ENCODE measurements around the gene NRGN.
"Not testable (repeated sequence)": the region's sequence is repeated elsewhere in the genome, so short reads cannot be mapped to it uniquely, and the experiment has no call there.

The NRGN gene

GRCh38 chr11:124758355-124759265 lies 18.9 kb downstream of the NRGN start:
- DNase-seq (ENCODE audit: low spot score), result peak; percentile 85

- DNase-seq (ENCODE audit: low spot score), result no peak
Observed at GRCh38 chr11:124759266-124760204, 19.8 kb downstream of the NRGN start.

DNA sequence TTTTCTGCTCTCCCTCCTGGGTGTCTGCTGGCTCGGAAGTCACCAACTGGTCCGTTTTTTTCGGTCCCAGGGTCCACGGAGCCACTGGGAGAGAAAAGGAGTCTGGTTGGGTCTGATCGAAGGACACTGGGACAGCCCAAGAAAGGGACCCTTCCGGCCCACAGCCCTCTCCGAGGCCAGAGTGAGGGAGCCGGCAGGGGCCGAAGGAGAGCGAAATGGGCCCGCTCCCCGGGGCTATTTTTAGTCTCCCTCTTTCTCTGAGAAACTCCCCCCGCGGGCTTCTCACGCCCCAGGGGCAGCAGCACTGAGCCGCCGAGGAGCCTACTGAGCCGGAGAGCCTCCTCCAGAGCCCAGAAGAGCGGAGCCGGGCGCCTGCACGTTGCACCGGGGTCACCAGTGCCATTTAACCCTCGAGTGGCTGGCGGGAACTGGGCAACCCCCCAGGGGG lies 20.5 kb downstream of the NRGN start:
- peak; percentile 13 for DNase-seq (ENCODE audit: low spot score)

- DNase-seq (ENCODE audit: low spot score), result peak; percentile 8
Observed at GRCh38 chr11:124760806-124761205, 21.1 kb downstream of the NRGN start.

DNA sequence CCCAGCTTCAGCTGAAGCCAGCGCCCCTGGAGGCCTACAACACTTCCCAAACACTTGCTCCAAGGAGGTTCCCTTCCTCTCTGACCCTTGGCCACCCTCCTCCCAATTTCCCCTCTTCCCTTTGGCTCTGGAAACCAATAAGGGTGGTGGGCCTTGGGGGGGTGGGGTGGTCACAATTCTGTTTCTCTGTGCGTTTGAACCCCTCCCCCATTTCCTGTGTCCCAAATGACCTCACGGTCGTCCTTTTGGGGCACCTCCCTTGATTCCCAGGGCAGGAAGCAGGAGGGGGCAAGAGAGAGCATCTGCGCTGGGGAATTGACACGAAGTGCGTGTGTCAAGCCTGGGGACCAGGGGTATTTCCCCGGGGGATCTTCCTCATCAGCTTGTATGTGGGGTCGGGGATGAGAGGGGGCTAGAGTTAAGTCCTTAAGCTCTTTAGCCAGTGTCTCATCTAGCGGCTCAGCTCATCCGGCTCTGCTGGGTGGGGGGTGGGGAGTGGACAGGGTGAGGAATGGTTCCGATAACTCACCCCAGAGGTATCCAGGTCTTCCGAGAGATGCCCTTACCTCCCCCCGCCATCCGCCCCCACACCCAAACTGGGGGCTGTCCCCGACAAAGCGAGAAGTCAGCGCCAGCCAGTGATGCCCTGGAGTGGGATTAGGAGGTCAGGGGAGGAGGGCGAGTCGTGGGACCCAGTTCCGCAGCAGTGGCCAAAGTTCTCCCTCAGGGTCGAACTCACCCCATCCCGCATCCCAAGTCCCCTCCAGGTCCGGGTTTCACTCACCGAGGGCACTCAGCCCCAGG lies 21.8 kb downstream of the NRGN start:
- no peak for DNase-seq (ENCODE audit: low spot score)

DNA sequence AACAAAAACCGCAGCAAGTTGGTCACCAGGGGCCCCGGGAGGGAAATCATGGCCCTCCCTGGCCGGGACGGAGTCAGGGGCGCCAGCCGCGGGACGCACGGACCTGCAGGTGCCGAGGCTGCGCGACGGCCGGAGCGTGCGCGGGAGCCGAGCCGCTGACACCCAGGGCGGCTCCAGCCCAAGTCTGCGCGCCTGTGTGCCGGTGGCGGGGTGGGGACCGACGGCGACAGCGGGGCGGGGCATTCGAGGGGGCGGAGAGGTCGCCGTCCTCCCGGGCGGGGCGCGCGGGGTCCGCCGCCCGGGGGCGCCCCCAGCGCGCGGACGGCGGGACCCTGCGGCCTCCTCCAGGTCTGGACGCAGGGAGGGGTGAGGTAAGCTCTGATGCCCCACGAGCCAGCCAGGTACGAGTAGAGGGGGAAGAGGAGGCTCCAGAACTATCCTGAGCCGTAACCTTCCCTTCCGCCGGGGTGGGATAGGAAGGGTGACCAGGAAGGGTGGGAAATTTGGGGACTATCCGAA lies 22.4 kb downstream of the NRGN start, which contains the start of gene ESAM:
ESAM (minus strand) TSS at position 186 of the 519 bp plus-strand sequence; CDS start at position 50, 136 bp downstream.
- DNase-seq (ENCODE audit: low spot score), result peak; percentile 41

DNA sequence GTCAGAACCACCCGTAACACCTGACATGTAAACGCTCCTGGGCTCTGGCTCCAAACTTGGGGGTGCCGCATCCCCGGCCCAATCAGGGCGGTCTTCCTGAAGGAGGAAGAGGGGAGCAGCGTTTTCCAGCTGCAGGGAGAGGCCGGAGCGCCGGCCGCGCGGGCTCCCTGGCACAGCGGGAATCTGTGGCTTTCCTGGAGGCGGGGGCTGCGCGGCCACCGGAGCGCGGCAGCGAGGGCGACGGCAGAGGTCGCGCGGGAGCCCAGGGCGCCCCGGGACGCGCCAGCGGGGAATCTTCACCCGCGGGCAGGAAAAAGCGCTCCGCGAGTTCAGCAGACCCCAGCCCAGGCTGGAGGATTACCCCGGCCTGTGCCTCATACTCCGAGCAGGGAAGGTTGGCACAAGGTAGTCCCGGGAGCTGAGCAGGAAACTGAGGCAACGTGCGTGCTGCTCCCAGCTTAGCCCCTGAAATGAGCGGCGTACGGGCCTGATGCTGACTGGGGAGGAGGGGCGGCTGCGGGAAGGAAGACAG lies 22.9 kb downstream of the NRGN start:
- peak; percentile 47 for DNase-seq (ENCODE audit: low spot score)

DNA sequence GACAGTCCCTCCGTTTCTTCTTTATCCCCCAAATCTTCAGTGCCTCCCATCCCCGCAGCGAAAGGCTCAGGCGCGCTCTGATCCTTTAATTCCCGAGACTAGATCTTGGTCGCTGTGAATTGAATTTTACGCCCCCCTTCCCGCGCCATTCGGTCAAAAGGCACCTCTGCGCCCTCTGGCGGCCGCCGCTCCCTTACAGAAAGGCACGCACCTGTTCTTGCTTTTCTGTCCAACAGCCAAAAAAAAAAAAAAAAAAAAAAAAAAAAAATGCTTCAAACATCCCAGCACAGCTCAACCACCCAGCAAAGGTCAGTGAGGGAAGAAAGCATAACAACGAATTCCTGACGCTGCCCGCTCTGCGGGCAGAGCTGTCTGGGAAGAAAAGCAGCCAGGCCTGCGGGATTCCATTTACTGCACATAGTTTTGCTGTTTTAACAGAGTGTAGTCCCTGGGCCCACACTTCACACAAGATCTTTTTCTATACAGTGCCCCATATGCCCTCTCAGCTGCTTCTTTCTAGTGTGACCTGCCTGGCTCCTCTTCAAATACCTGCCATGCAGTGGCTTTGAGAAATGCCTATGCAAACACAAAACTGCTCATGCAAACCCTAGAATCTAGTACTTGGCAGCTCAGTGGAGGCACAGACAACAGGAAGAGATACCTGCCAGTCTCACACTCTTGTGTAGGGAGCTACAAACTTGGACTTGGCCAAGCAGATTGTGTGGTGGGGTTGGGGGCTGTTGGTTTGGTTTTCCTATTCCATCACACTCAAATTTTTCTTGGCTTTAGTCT lies 23.6 kb downstream of the NRGN start:
- peak; percentile 76 for DNase-seq (ENCODE audit: low spot score)

GRCh38 chr11:124766156-124766555 lies 26.4 kb downstream of the NRGN start:
- no peak for DNase-seq (ENCODE audit: low spot score)

DNA sequence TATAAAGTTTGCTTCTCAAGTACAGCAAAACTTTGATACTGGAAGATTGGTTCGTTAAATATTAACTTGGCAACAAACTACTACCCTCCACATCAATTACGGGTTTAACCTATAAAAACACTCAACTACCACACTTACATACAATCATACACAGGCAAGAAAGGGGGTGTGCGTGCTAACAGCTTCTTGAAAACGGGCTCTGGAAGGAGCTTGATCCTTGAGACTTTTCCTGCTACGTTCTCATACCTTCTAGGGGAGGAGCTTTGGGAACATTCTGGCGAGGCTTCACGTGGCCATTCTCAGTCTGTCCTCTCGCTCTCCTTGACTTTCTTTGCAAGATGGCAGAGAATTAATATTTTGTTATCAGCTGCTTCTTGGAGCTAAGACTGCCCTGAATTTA lies 29.2 kb downstream of the NRGN start:
- DNase-seq (ENCODE audit: low spot score), result no peak

DNA sequence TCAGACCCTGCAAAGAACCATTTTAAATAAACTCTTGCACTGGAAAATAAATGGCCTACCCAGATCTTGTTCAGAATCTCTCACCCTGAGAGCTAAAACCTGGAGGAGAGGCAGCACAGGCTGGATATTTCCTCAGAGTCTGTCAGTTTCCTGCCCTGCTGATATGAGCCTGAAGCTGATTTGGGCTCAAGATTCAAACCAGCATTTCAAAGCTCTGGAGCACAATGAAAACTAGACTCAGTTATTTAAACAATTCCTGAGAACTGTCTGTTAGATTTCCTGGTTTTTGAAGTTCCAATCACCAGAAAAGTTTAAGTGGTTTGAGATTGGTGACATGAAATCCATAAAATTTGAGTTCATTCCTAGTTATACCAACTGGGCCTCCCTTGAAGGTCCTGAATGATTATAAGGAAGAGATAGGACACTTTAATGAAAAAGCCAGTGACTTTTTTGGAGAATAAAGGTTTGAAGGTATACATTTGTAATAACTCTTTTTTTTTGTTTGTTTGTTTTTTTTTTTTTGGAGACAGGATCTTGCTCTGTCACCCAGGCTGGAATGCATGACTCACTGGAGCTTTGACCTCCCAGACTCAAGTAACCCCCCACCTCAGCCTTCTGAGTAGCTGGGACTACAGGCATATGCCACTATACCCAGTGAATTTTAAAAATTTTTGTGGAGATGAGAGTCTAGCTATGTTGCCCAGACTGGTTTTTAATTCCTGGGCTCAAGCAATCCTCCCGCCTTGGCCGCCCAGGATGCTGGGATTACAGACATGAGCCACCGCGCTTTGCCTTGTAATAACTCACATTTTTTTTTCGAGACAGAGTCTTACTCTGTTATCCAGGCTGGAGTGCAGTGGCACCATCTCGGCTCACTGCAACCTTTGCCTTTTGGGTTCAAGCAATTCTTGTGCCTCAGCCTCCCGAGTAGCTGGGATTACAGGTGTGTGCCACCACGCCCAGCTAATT lies 30.3 kb downstream of the NRGN start:
- peak; percentile 9 for DNase-seq (ENCODE audit: low spot score)

GRCh38 chr11:124770959-124771358 lies 31.2 kb downstream of the NRGN start:
- not testable (repeated sequence) for DNase-seq (ENCODE audit: low spot score)

DNA sequence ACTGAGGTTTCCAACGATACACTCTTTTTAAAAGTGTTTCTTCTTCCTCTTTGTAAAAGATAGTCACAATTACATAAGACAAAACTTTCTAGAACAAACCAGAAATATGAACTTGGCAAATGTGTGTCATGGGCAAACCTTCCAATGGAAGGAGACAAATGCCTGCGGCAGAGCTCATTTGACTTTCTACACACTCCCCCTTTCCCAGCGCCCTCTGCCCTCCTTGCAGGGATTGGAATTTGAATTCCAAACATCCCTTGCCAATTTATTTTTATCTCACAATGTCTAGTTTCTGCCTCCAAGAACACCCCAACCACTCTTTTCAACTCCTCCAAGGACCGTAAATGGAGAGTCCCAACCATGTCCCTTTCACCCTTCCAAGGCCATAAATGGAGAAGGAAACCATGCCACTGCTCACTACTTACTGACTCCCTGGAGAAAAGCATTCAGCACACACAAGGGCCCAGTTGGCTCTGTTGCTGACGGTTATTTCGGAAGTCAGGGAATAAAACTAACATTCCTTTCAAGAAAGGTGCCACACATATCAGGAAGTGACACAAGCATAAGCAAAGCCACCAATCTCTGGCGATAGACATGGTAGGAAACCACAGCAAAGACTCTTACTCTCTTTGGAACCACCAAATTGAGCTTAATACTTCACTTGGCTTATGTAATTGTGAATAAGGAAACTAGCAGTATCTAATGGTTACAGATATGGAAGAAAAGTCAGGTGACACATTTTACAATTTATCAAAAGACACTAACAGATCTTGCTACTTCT lies 37.3 kb downstream of the NRGN start:
- DNase-seq (ENCODE audit: low spot score), result no peak

DNA sequence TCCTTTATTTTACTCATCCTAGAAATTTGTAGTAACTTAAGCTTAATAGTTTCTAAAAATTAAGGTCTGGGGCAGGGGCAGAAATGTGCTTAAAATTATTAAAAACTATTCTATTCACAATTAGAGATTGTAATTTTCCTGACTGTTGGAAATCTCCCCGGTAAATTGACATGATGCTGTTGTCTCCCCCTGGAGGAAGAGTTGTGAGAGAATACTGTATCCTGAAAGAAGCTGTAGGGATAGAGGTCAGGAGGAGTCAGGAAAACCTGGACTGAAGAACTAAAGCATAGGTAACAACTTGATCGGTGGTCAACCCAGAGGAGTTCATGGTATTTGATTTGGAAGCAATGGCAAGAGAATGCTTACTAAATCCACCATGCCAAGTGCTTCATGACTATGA lies 38.5 kb downstream of the NRGN start:
- DNase-seq (ENCODE audit: low spot score), result no peak

DNA sequence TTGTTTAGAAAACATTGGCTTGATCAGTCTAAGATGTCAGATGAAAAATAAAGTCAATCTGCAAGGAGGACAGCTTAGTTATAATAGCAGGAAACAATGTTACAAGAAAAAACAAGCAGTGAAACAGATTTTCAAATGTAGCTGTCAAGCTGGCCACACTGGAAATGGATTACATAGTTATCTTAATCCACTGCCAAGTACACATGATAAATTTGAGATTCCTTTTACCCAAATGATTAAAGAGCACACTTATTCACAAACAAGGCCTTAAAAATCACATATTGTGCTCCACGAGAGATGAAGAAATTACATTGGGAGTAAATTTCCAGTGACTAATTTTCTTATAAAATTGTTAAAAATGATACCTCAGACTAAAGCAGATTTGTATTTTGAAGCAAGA lies 39.8 kb downstream of the NRGN start:
- DNase-seq (ENCODE audit: low spot score), result no peak

DNA sequence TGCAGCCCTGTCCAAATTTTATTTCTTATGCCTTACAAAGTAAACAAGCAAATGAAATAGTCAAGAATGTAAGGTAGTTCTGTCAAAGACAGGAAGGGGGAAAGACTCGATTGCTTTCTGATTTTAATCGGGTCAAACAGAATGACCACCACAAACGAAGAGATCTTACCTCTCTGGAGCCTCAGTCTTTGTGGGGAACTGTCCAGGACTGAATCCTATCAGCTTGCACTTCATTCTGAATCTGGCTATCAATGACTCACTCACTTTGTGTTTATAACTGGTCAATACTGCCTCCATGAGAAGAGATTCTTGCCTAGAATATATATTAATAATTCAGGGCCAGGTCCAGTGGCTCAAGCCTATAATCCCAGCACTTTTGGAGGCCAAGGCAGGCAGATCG lies 43.3 kb downstream of the NRGN start:
- no peak for DNase-seq (ENCODE audit: low spot score)

GRCh38 chr11:124784051-124784450 lies 44.3 kb downstream of the NRGN start:
- DNase-seq (ENCODE audit: low spot score), result no peak

DNA sequence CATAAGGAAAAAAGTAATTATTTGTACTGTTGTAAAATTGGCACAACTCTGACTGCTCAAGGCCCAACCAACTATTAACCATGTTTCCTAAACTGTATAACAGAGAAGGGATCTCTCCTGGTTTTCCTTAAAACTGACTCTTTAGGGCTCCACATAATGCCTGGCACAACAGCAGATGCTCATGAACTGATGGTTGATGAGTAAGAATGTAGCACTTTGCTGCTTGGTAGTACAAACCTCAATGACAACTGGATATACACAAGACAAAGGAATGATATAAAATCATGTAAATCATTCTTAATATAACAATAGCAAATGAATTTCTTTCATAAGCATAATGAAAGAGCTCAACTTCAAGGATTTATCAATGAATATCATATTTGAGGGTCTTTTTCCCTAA lies 48.8 kb downstream of the NRGN start:
- no peak for DNase-seq (ENCODE audit: low spot score)
